Peyer's patch (tissue), 4 donors: Measurements from ENCODE around the gene RPS6KB1.
"Not testable (repeated sequence)": the region's sequence is repeated elsewhere in the genome, so short reads cannot be mapped to it uniquely, and the experiment has no call there.

Source experiments
- CTCF ChIP-seq, 6 experiments: fragments of 450-650 bp in 4 of 6; fragments of 200-600 bp in 2 of 6; sonication (generic) in 1 of 6; IDR thresholded peaks; one replicate each; pipeline ENCODE4 v1.5.1; 2017 to 2019; ENCODE audit warnings: antibody characterized with exemption in 6 of 6, mild to moderate bottlenecking in 3 of 6, moderate library complexity in 1 of 6
- POLR2A ChIP-seq, 2 donors: fragments of 450-650 bp; IDR thresholded peaks; one replicate each; pipeline ENCODE4 v1.5.1; 2017; ENCODE audit warnings: antibody characterized with exemption in 2 of 2, mild to moderate bottlenecking in 2 of 2, moderate library complexity in 2 of 2

- not testable (repeated sequence) for TF ChIP-seq POLR2A, CTCF (IDR thresholded peaks at IDR 0.05)
Measured at GRCh38 chr17:59850311-59850710, 42.6 kb upstream of the RPS6KB1 start.
